Peyer's patch (tissue), 4 donors: Measurements from ENCODE around the gene GAN.

ENCODE experiments used
- CTCF ChIP-seq, 6 experiments: fragments of 450-650 bp in 4 of 6; fragments of 200-600 bp in 2 of 6; sonication (generic) in 1 of 6; IDR thresholded peaks; one replicate each; pipeline ENCODE4 v1.5.1; 2017 to 2019; ENCODE audit warnings: antibody characterized with exemption in 6 of 6, mild to moderate bottlenecking in 3 of 6, moderate library complexity in 1 of 6
- POLR2A ChIP-seq, 2 donors: fragments of 450-650 bp; IDR thresholded peaks; one replicate each; pipeline ENCODE4 v1.5.1; 2017; ENCODE audit warnings: antibody characterized with exemption in 2 of 2, mild to moderate bottlenecking in 2 of 2, moderate library complexity in 2 of 2

- no peak for TF ChIP-seq CTCF (IDR thresholded peaks at IDR 0.05)
- no peak for TF ChIP-seq POLR2A (IDR thresholded peaks at IDR 0.05)
Observed at GRCh38 chr16:81403208-81403600, 88.4 kb downstream of the GAN start.
